MM.1S (cell line): Measurements from ENCODE around the gene SSU72.

Experiments
- DNase-seq: peaks from one replicate; pipeline ENCODE4 v3.0.0-alpha.2; 2015
- H2AFZ ChIP-seq: fragments of 300-600 bp; sonication (generic); 2 replicates; pipeline ENCODE4 v1.6.0; 2016; ENCODE audit warnings: antibody characterized with exemption, low read length
- H3F3A ChIP-seq: fragments of 300-600 bp; sonication (generic); 2 replicates; pipeline ENCODE4 v1.6.1; 2016; ENCODE audit warnings: mild to moderate bottlenecking, antibody characterized with exemption, low read length, moderate library complexity, mixed read lengths; ENCODE audit not compliant: insufficient read depth
- H3K27ac ChIP-seq: fragments of 300-600 bp; sonication (generic); 2 replicates; pipeline ENCODE4 v1.5.1; 2016; ENCODE audit warnings: mild to moderate bottlenecking, low read length
- H3K27me3 ChIP-seq: fragments of 300-600 bp; sonication (generic); replicated peaks from 2 replicates; pipeline ENCODE4 v1.6.0; 2016; ENCODE audit warnings: low read length; ENCODE audit not compliant: insufficient read depth
- H3K36me3 ChIP-seq: fragments of 300-600 bp; sonication (generic); replicated peaks from 2 replicates; pipeline ENCODE4 v1.6.1; 2016; ENCODE audit warnings: mild to moderate bottlenecking, low read length, mixed read lengths; ENCODE audit not compliant: insufficient read depth
- H3K4me1 ChIP-seq: fragments of 300-600 bp; sonication (generic); 2 replicates; pipeline ENCODE4 v1.6.1; 2016; ENCODE audit warnings: low read length, mixed read lengths
- H3K4me2 ChIP-seq: fragments of 300-600 bp; sonication (generic); 2 replicates; pipeline ENCODE4 v1.6.0; 2016; ENCODE audit warnings: low read depth, low read length
- H3K4me3 ChIP-seq: fragments of 300-600 bp; sonication (generic); 2 replicates; pipeline ENCODE4 v1.5.1; 2016; ENCODE audit warnings: low read length, mixed read lengths
- H3K79me2 ChIP-seq: fragments of 300-600 bp; sonication (generic); 2 replicates; pipeline ENCODE4 v1.6.1; 2016; ENCODE audit warnings: mixed run types, low read length, mixed read lengths
- H3K9ac ChIP-seq: fragments of 300-600 bp; sonication (generic); 2 replicates; pipeline ENCODE4 v1.6.1; 2016; ENCODE audit warnings: low read length, mixed read lengths
- H3K9me2 ChIP-seq: fragments of 300-600 bp; sonication (generic); replicated peaks from 2 replicates; pipeline ENCODE4 v1.6.1; 2016; ENCODE audit warnings: mild to moderate bottlenecking, low read length, mixed read lengths; ENCODE audit not compliant: insufficient read depth
- H3K9me3 ChIP-seq: fragments of 300-600 bp; sonication (generic); replicated peaks from 2 replicates; pipeline ENCODE4 v1.6.1; 2016; ENCODE audit warnings: mild to moderate bottlenecking, low read length, mixed read lengths; ENCODE audit not compliant: insufficient read depth
- H4K20me1 ChIP-seq: fragments of 300-600 bp; sonication (generic); 2 replicates; pipeline ENCODE4 v1.6.1; 2016; ENCODE audit warnings: mild to moderate bottlenecking, low read length, moderate library complexity, mixed read lengths; ENCODE audit not compliant: insufficient read depth
- EZH2 ChIP-seq: fragments of 300-600 bp; sonication (generic); optimal IDR thresholded peaks from 2 replicates; pipeline ENCODE3; 2017; ENCODE audit warnings: low read depth, mild to moderate bottlenecking, antibody characterized with exemption, low read length, mixed read lengths
- EZH2phosphoT487 ChIP-seq: fragments of 300-600 bp; sonication (generic); IDR thresholded peaks from 2 replicates; pipeline ENCODE4 v1.6.1; 2018; ENCODE audit warnings: antibody characterized with exemption, low read length
- TF ChIP-seq, protein P1 (sequence below): fragments of 300-600 bp; sonication (generic); IDR thresholded peaks from 2 replicates; pipeline ENCODE4 v1.5.1; 2016; ENCODE audit warnings: antibody characterized with exemption, low read length, mixed read lengths

SSU72 gene

DNA sequence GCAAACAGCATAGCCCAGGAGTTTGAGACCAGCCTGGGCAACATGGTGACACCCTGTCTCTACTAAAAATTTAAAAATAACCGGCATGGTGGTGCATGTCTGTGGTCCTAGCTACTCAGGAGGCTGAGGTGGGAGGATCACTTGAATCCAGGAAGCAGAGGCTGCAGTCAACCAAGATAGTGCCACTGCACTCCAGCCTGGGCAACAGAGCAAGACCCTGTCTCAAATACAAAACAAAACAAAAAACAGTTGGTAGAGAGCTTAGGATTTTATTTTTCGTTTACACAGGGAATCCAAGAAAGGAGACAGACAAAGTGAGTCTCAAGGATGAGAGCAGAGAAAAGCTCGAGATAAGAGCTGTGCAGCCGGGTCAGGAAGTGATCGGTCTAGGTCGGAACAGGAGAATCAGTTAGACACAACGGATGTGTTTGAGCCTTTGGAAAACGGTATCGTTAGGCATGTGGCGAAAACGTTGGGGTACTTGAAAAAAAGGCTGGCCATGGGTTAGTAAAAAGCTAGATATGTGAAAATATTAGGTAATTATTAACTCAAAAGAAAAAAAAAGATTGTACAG lies 38.9 kb upstream of the SSU72 start:
- Histone ChIP-seq H3K27ac (no peak overlapping the region), H3K9me3 (no peaks in the 10 kb centered on the region), H3K9me2 (no peaks in the 10 kb centered on the region), H2AFZ (no peak overlapping the region), H3K79me2 (peaks cover 23% of the 10 kb centered on the region), H4K20me1 (no peaks in the 10 kb centered on the region), H3K4me2 (no peak overlapping the region), H3K27me3 (no peaks in the 10 kb centered on the region), H3K4me1 (peaks cover 19% of the 10 kb centered on the region), H3F3A (peaks cover 12% of the 10 kb centered on the region; the same call in 1 of the 2 replicates), H3K36me3 (no peaks in the 10 kb centered on the region), H3K9ac (no peak overlapping the region), H3K4me3 (no peak overlapping the region)
- no peak for DNase-seq
- TF ChIP-seq, protein P1, sequence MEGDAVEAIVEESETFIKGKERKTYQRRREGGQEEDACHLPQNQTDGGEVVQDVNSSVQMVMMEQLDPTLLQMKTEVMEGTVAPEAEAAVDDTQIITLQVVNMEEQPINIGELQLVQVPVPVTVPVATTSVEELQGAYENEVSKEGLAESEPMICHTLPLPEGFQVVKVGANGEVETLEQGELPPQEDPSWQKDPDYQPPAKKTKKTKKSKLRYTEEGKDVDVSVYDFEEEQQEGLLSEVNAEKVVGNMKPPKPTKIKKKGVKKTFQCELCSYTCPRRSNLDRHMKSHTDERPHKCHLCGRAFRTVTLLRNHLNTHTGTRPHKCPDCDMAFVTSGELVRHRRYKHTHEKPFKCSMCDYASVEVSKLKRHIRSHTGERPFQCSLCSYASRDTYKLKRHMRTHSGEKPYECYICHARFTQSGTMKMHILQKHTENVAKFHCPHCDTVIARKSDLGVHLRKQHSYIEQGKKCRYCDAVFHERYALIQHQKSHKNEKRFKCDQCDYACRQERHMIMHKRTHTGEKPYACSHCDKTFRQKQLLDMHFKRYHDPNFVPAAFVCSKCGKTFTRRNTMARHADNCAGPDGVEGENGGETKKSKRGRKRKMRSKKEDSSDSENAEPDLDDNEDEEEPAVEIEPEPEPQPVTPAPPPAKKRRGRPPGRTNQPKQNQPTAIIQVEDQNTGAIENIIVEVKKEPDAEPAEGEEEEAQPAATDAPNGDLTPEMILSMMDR = no peak
- no peak for TF ChIP-seq EZH2phosphoT487
- no peak for TF ChIP-seq EZH2

DNA sequence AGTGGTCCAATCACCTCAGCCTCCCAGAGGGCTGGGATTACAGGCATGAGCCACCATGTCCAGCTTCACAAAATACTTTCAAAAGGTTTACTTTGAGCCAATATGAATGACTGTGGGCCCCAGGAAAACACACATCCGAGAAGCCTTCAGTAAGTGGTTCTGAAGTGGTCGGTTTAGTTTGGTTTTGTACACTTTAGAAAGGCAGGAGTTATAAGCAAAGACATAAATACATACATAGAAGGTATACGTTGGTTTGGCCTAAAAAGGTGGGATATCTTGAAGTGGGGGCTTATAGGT lies 37.4 kb upstream of the SSU72 start:
- H3K4me1 ChIP-seq = peaks cover 19% of the 10 kb centered on the region
- peaks cover 12% of the 10 kb centered on the region; the same call in 1 of the 2 replicates for H3F3A ChIP-seq
- H3K36me3 ChIP-seq = no peaks in the 10 kb centered on the region
- no peaks in the 10 kb centered on the region for H3K9me2 ChIP-seq
- H3K27me3 ChIP-seq = no peaks in the 10 kb centered on the region
- H3K4me2 ChIP-seq = no peak overlapping the region
- DNase-seq = no peak
- H2AFZ ChIP-seq = no peak overlapping the region
- TF ChIP-seq, protein P1 = no peak
- no peak for TF ChIP-seq EZH2phosphoT487
- TF ChIP-seq EZH2 = no peak
- no peak overlapping the region for H3K4me3 ChIP-seq
- peaks cover 23% of the 10 kb centered on the region for H3K79me2 ChIP-seq
- no peaks in the 10 kb centered on the region for H4K20me1 ChIP-seq
- H3K27ac ChIP-seq = no peak overlapping the region
- H3K9ac ChIP-seq = no peak overlapping the region
- no peaks in the 10 kb centered on the region for H3K9me3 ChIP-seq

DNA sequence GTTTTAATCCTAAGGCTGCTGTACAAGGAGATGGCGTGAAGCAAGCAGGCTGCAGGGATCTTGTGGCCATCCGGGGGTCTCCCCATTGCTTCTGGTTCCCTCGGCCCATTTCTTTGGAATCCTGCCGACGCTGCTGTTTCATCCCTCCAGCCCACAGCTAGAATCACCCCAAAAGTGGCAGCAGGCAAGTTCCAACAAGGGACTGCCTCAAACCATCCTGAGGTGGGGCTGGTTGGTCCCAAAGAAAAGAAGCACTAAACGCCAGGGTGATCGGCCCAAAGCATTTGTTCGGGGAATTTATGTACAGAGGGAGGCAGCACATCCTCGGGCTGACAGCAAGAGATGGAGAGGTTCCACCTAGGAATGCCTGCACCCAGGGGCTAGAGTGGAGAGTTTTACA lies 36.1 kb upstream of the SSU72 start:
- H3K9ac ChIP-seq = no peak overlapping the region

More for the DNA sequence above, 36.1 kb upstream of the SSU72 start:
- Histone ChIP-seq H3K4me2 (peak overlapping the region; percentile 23; the same call in 1 of the 2 replicates), H3K27me3 (no peaks in the 10 kb centered on the region), H3K4me3 (no peak overlapping the region), H3K4me1 (peaks cover 19% of the 10 kb centered on the region), H3K27ac (peak overlapping the region; percentile 45; the same call in 1 of the 2 replicates), H3K9me3 (no peaks in the 10 kb centered on the region), H3K79me2 (peaks cover 15% of the 10 kb centered on the region), H3F3A (peaks cover 12% of the 10 kb centered on the region; the same call in 1 of the 2 replicates), H3K9me2 (no peaks in the 10 kb centered on the region), H4K20me1 (no peaks in the 10 kb centered on the region), H3K36me3 (no peaks in the 10 kb centered on the region), H2AFZ (no peak overlapping the region)
- DNase-seq = no peak
- TF ChIP-seq EZH2 = no peak
- TF ChIP-seq, protein P1 = no peak
- TF ChIP-seq EZH2phosphoT487 = no peak
